ENCODE measurements around the gene ARHGAP31.
"Not testable (repeated sequence)": the region's sequence is repeated elsewhere in the genome, so short reads cannot be mapped to it uniquely, and the experiment has no call there.

Gene ARHGAP31

DNA sequence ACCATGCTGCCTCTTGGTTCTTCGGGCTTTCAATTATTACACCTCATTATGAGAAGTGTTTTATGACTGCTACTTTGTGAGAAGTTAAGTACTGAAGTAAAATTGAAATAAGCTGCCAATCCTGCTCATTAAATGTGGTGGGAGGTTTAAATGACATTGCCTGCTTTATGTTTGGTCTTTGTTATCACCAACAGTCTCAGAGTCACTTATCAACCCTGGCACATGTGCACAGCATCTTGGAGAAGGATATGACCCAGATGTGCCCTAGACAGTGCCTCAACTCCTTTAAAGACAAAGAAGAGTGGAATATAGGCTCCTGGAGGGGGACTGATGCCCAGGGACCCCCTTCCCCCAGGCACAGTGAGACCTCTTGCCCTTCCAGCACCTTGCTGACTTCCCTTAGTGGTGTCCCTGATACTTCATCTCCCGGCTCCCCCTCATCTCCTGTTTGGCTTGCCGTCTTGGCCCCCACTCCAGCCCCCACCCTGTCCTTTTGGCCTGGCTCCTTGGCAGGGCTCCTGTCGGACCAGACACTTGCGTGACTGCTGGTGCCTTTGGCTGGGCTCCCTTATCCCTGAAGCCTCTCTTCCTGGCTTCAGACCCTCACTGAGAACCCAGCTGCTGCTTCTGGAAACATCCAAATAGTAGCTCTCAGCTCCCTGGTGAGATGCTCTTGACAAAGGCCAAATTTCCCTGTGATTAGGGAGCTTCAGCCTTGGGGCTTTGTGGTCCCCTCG lies 39.8 kb downstream of the ARHGAP31 start:
- H3K9me3 ChIP-seq (ENCODE audit: control insufficient read depth in 2 of 2, low read length in 2 of 2), result no peaks in the 10 kb centered on the region
- H3K36me3 ChIP-seq (ENCODE audit: control insufficient read depth in 2 of 2, insufficient read depth in 2 of 2, low read length in 2 of 2), result no peaks in the 10 kb centered on the region
- H3K27ac ChIP-seq (ENCODE audit: low read length), result no peak overlapping the region
- H3K27me3 ChIP-seq (ENCODE audit: control insufficient read depth in 1 of 2, insufficient read depth in 2 of 2, low read length in 2 of 2), result no peaks in the 10 kb centered on the region
- H3K9ac ChIP-seq (ENCODE audit: low read length in 2 of 2), result no peak overlapping the region
- H3K4me1 ChIP-seq (ENCODE audit: control insufficient read depth, insufficient read depth, low read length), result peaks cover 23% of the 10 kb centered on the region
- H3K4me3 ChIP-seq (ENCODE audit: low read length in 2 of 2), result no peak overlapping the region

- no peaks in the 10 kb centered on the region for H3K9me3 ChIP-seq (ENCODE audit: control insufficient read depth in 2 of 2, low read length in 2 of 2)
- H3K27ac ChIP-seq (ENCODE audit: low read length), result no peak overlapping the region
- H3K36me3 ChIP-seq (ENCODE audit: control insufficient read depth in 2 of 2, insufficient read depth in 2 of 2, low read length in 2 of 2), result no peaks in the 10 kb centered on the region
- H3K27me3 ChIP-seq (ENCODE audit: control insufficient read depth in 1 of 2, insufficient read depth in 2 of 2, low read length in 2 of 2), result no peaks in the 10 kb centered on the region
- H3K4me1 ChIP-seq (ENCODE audit: control insufficient read depth, insufficient read depth, low read length), result peaks cover 11% of the 10 kb centered on the region
- H3K4me3 ChIP-seq (ENCODE audit: low read length in 2 of 2), result no peak overlapping the region
- H3K9ac ChIP-seq (ENCODE audit: low read length in 2 of 2), result no peak overlapping the region
These were observed 42.6 kb downstream of the ARHGAP31 start for GRCh38 chr3:119336823-119337222.

GRCh38 chr3:119337407-119337806 lies 43.2 kb downstream of the ARHGAP31 start:
- H3K27ac ChIP-seq (ENCODE audit: low read length); H3K27me3 ChIP-seq (ENCODE audit: control insufficient read depth in 1 of 2, insufficient read depth in 2 of 2, low read length in 2 of 2); H3K36me3 ChIP-seq (ENCODE audit: control insufficient read depth in 2 of 2, insufficient read depth in 2 of 2, low read length in 2 of 2); H3K9ac ChIP-seq (ENCODE audit: low read length in 2 of 2); H3K9me3 ChIP-seq (ENCODE audit: control insufficient read depth in 2 of 2, low read length in 2 of 2); H3K4me1 ChIP-seq (ENCODE audit: control insufficient read depth, insufficient read depth, low read length); H3K4me3 ChIP-seq (ENCODE audit: low read length in 2 of 2): not testable (repeated sequence)

- no peaks in the 10 kb centered on the region for H3K27me3 ChIP-seq (ENCODE audit: control insufficient read depth in 1 of 2, insufficient read depth in 2 of 2, low read length in 2 of 2)
- no peaks in the 10 kb centered on the region for H3K9me3 ChIP-seq (ENCODE audit: control insufficient read depth in 2 of 2, low read length in 2 of 2)
- H3K9ac ChIP-seq (ENCODE audit: low read length in 2 of 2), result no peak overlapping the region
- no peak overlapping the region for H3K4me3 ChIP-seq (ENCODE audit: low read length in 2 of 2)
- H3K27ac ChIP-seq (ENCODE audit: low read length), result no peak overlapping the region
- H3K4me1 ChIP-seq (ENCODE audit: control insufficient read depth, insufficient read depth, low read length), result peaks cover 2% of the 10 kb centered on the region
- no peaks in the 10 kb centered on the region for H3K36me3 ChIP-seq (ENCODE audit: control insufficient read depth in 2 of 2, insufficient read depth in 2 of 2, low read length in 2 of 2)
These were observed 44.6 kb downstream of the ARHGAP31 start for GRCh38 chr3:119338754-119339153.

DNA sequence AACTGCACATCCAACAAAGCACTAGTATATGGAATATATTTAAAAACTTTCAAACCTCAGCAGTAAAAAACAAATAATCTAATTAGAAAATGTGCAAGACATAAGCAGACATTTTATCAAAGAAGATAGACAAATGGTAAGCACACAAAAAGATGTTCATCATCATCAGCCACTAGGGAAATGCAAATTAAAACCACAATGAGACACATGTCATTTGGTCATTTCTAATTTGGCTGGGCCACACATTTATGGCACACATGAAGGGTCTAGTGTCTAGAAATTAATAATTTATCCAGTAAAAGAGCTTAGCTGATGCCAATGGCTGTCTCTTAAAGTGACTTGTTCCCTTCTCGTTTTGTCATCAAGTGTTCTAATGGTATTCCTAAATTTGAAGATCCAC lies 45.8 kb downstream of the ARHGAP31 start:
- no peak overlapping the region for H3K4me3 ChIP-seq (ENCODE audit: low read length in 2 of 2)
- no peak overlapping the region for H3K9ac ChIP-seq (ENCODE audit: low read length in 2 of 2)

DNA sequence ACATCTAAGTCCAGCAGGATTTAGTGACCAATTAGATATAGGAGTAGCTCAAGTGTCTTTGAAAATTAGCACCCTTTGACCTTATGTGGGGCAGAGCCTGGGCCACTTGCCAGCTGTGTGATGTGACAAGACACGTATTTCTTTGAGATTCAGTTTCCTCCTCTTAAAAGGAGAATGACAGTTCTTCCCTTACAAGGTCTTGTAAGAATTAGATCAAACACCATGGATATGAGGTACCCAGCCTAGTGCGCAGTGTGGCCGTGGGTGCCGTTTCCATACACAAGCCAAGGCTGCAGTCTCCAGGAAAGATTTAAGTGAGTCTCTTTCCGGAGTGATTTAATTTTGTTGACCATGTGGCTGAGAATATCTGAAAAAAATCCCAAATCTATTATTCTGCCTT lies 46.3 kb downstream of the ARHGAP31 start:
- no peak overlapping the region for H3K27ac ChIP-seq (ENCODE audit: low read length)
- no peak overlapping the region for H3K9ac ChIP-seq (ENCODE audit: low read length in 2 of 2)
- H3K4me1 ChIP-seq (ENCODE audit: control insufficient read depth, insufficient read depth, low read length), result no peaks in the 10 kb centered on the region
- no peaks in the 10 kb centered on the region for H3K36me3 ChIP-seq (ENCODE audit: control insufficient read depth in 2 of 2, insufficient read depth in 2 of 2, low read length in 2 of 2)
- no peaks in the 10 kb centered on the region for H3K27me3 ChIP-seq (ENCODE audit: control insufficient read depth in 1 of 2, insufficient read depth in 2 of 2, low read length in 2 of 2)
- H3K4me3 ChIP-seq (ENCODE audit: low read length in 2 of 2), result no peak overlapping the region
- no peaks in the 10 kb centered on the region for H3K9me3 ChIP-seq (ENCODE audit: control insufficient read depth in 2 of 2, low read length in 2 of 2)

More for the DNA sequence above, 45.8 kb downstream of the ARHGAP31 start:
- Histone ChIP-seq H3K27ac (ENCODE audit: low read length) (no peak overlapping the region), H3K9me3 (ENCODE audit: control insufficient read depth in 2 of 2, low read length in 2 of 2) (no peaks in the 10 kb centered on the region), H3K36me3 (ENCODE audit: control insufficient read depth in 2 of 2, insufficient read depth in 2 of 2, low read length in 2 of 2) (no peaks in the 10 kb centered on the region), H3K4me1 (ENCODE audit: control insufficient read depth, insufficient read depth, low read length) (no peaks in the 10 kb centered on the region), H3K27me3 (ENCODE audit: control insufficient read depth in 1 of 2, insufficient read depth in 2 of 2, low read length in 2 of 2) (no peaks in the 10 kb centered on the region)

DNA sequence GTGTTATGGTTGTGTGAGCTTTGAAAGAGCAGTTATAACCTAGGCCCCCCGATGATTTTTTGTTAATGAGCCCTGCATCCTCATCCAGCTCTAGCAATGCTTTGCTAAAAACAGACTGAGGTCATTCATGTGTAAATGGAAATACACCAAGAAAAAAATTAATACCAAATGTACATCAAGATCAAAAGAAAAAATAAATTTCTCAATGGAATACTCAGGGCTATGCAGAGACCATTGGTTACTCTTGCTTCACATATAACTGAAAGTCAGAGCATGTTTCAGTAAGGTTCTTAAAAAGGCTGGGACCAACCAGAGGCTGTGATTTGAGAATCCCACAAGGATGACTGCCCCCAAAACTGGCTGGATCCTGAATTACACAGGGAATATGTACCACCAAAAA lies 48.0 kb downstream of the ARHGAP31 start:
- Histone ChIP-seq H3K27me3 (ENCODE audit: control insufficient read depth in 1 of 2, insufficient read depth in 2 of 2, low read length in 2 of 2) (no peaks in the 10 kb centered on the region), H3K9ac (ENCODE audit: low read length in 2 of 2) (no peak overlapping the region), H3K36me3 (ENCODE audit: control insufficient read depth in 2 of 2, insufficient read depth in 2 of 2, low read length in 2 of 2) (no peaks in the 10 kb centered on the region), H3K4me1 (ENCODE audit: control insufficient read depth, insufficient read depth, low read length) (no peaks in the 10 kb centered on the region), H3K4me3 (ENCODE audit: low read length in 2 of 2) (no peak overlapping the region), H3K9me3 (ENCODE audit: control insufficient read depth in 2 of 2, low read length in 2 of 2) (no peaks in the 10 kb centered on the region), H3K27ac (ENCODE audit: low read length) (no peak overlapping the region)

DNA sequence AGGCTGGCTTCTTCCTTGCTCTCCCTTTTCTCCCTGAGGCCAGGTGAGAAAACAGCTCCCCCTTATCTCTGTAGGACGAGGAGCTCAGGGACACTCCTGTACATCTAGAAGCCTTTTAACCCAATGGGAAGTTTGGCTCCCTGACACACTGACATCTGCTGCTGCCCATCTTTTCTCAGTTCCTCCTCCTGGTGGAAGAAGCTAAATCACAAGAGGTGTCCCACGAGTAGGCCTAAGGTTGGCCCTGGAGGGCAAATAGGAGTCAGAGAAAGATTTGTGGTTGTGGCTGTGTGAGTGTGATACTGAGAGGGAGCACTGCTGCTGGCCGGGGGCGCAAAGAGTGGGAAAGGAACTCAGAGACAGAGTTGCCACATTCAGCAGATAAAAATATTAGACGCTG lies 49.5 kb downstream of the ARHGAP31 start:
- Histone ChIP-seq H3K27ac (ENCODE audit: low read length) (no peak overlapping the region), H3K9ac (ENCODE audit: low read length in 2 of 2) (no peak overlapping the region), H3K36me3 (ENCODE audit: control insufficient read depth in 2 of 2, insufficient read depth in 2 of 2, low read length in 2 of 2) (no peaks in the 10 kb centered on the region), H3K4me1 (ENCODE audit: control insufficient read depth, insufficient read depth, low read length) (no peaks in the 10 kb centered on the region), H3K9me3 (ENCODE audit: control insufficient read depth in 2 of 2, low read length in 2 of 2) (no peaks in the 10 kb centered on the region), H3K27me3 (ENCODE audit: control insufficient read depth in 1 of 2, insufficient read depth in 2 of 2, low read length in 2 of 2) (no peaks in the 10 kb centered on the region), H3K4me3 (ENCODE audit: low read length in 2 of 2) (no peak overlapping the region)

- H3K4me3 ChIP-seq (ENCODE audit: low read length in 2 of 2), result no peak overlapping the region
- no peaks in the 10 kb centered on the region for H3K4me1 ChIP-seq (ENCODE audit: control insufficient read depth, insufficient read depth, low read length)
- no peaks in the 10 kb centered on the region for H3K27me3 ChIP-seq (ENCODE audit: control insufficient read depth in 1 of 2, insufficient read depth in 2 of 2, low read length in 2 of 2)
- no peak overlapping the region for H3K27ac ChIP-seq (ENCODE audit: low read length)
- no peaks in the 10 kb centered on the region for H3K9me3 ChIP-seq (ENCODE audit: control insufficient read depth in 2 of 2, low read length in 2 of 2)
- H3K9ac ChIP-seq (ENCODE audit: low read length in 2 of 2), result no peak overlapping the region
- no peaks in the 10 kb centered on the region for H3K36me3 ChIP-seq (ENCODE audit: control insufficient read depth in 2 of 2, insufficient read depth in 2 of 2, low read length in 2 of 2)
These were observed 51.9 kb downstream of the ARHGAP31 start for GRCh38 chr3:119346076-119346496.

GRCh38 chr3:119347036-119347435 lies 52.9 kb downstream of the ARHGAP31 start:
- no peaks in the 10 kb centered on the region for H3K36me3 ChIP-seq (ENCODE audit: control insufficient read depth in 2 of 2, insufficient read depth in 2 of 2, low read length in 2 of 2)
- H3K27ac ChIP-seq (ENCODE audit: low read length), result no peak overlapping the region
- no peak overlapping the region for H3K4me3 ChIP-seq (ENCODE audit: low read length in 2 of 2)
- no peaks in the 10 kb centered on the region for H3K4me1 ChIP-seq (ENCODE audit: control insufficient read depth, insufficient read depth, low read length)
- no peaks in the 10 kb centered on the region for H3K27me3 ChIP-seq (ENCODE audit: control insufficient read depth in 1 of 2, insufficient read depth in 2 of 2, low read length in 2 of 2)
- H3K9me3 ChIP-seq (ENCODE audit: control insufficient read depth in 2 of 2, low read length in 2 of 2), result no peaks in the 10 kb centered on the region
- H3K9ac ChIP-seq (ENCODE audit: low read length in 2 of 2), result no peak overlapping the region

- H3K27ac ChIP-seq (ENCODE audit: low read length), result no peak overlapping the region
- H3K4me1 ChIP-seq (ENCODE audit: control insufficient read depth, insufficient read depth, low read length), result no peaks in the 10 kb centered on the region
- H3K9ac ChIP-seq (ENCODE audit: low read length in 2 of 2), result no peak overlapping the region
- H3K36me3 ChIP-seq (ENCODE audit: control insufficient read depth in 2 of 2, insufficient read depth in 2 of 2, low read length in 2 of 2), result no peaks in the 10 kb centered on the region
- H3K27me3 ChIP-seq (ENCODE audit: control insufficient read depth in 1 of 2, insufficient read depth in 2 of 2, low read length in 2 of 2), result no peaks in the 10 kb centered on the region
- H3K4me3 ChIP-seq (ENCODE audit: low read length in 2 of 2), result no peak overlapping the region
- H3K9me3 ChIP-seq (ENCODE audit: control insufficient read depth in 2 of 2, low read length in 2 of 2), result no peaks in the 10 kb centered on the region
These were observed 55.3 kb downstream of the ARHGAP31 start for GRCh38 chr3:119349354-119350041.

Data from stomach smooth muscle (tissue), 2 donors.